PFSK-1 (cell line): Measurements from ENCODE around the gene LMBRD1.

Experiments used
- FOXP2 ChIP-seq: optimal IDR thresholded peaks from 2 replicates; pipeline ENCODE3; 2011; ENCODE audit warnings: borderline replicate concordance, control low read depth, inconsistent platforms; ENCODE audit not compliant: insufficient read depth; ENCODE audit errors: extremely low read length, extremely low read depth
- POLR2AphosphoS5 ChIP-seq: IDR thresholded peaks from 2 replicates; pipeline ENCODE4 v1.6.1; 2012; ENCODE audit warnings: low read depth, mild to moderate bottlenecking, control low read depth, low read length, moderate library complexity
- SIN3A ChIP-seq: IDR thresholded peaks from 2 replicates; pipeline ENCODE4 v1.6.1; 2012; ENCODE audit warnings: mild to moderate bottlenecking, low read length, moderate library complexity, borderline replicate concordance; ENCODE audit not compliant: insufficient read depth
- TAF1 ChIP-seq: IDR thresholded peaks from 2 replicates; pipeline ENCODE4 v1.6.1; 2012; ENCODE audit warnings: low read length, control low read depth, borderline replicate concordance; ENCODE audit not compliant: insufficient read depth
- TF ChIP-seq, protein P1 (sequence below), 2 experiments: IDR thresholded peaks; 2 replicates each; pipeline versions ENCODE4 v1.6.1 to v1.8.0; 2011 to 2012; ENCODE audit warnings: low read depth in 2 of 2, low read length in 2 of 2, control low read depth in 1 of 2, inconsistent platforms in 1 of 2, mild to moderate bottlenecking in 1 of 2, moderate library complexity in 1 of 2; ENCODE audit not compliant: insufficient read depth in 1 of 2

LMBRD1 gene

DNA sequence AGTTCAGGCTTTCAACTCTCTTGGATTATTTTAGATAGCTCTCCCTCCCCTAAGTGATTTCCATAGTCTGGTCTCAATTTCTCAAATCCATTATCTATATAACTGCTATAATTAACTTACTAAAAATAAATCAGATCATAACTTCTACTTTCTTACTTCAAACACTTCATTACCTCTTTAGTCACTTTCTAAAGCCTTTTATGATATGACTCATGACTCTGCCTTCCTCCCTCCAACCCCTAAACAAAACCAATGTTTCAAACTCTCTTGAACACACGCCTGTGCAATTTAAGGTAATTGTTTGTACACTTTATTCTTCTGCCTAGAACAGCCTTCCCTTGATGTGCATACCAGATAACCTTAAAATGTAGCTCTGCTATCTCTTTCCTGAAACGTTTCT is 100.5 kb downstream of the LMBRD1 start:
- TF ChIP-seq, protein P1, sequence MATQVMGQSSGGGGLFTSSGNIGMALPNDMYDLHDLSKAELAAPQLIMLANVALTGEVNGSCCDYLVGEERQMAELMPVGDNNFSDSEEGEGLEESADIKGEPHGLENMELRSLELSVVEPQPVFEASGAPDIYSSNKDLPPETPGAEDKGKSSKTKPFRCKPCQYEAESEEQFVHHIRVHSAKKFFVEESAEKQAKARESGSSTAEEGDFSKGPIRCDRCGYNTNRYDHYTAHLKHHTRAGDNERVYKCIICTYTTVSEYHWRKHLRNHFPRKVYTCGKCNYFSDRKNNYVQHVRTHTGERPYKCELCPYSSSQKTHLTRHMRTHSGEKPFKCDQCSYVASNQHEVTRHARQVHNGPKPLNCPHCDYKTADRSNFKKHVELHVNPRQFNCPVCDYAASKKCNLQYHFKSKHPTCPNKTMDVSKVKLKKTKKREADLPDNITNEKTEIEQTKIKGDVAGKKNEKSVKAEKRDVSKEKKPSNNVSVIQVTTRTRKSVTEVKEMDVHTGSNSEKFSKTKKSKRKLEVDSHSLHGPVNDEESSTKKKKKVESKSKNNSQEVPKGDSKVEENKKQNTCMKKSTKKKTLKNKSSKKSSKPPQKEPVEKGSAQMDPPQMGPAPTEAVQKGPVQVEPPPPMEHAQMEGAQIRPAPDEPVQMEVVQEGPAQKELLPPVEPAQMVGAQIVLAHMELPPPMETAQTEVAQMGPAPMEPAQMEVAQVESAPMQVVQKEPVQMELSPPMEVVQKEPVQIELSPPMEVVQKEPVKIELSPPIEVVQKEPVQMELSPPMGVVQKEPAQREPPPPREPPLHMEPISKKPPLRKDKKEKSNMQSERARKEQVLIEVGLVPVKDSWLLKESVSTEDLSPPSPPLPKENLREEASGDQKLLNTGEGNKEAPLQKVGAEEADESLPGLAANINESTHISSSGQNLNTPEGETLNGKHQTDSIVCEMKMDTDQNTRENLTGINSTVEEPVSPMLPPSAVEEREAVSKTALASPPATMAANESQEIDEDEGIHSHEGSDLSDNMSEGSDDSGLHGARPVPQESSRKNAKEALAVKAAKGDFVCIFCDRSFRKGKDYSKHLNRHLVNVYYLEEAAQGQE (IDR thresholded peaks at IDR 0.05; ENCODE audit: insufficient read depth in 1 of 2, low read depth in 2 of 2, low read length in 2 of 2), result no peak
- no peak for TF ChIP-seq TAF1
- no peak for TF ChIP-seq POLR2AphosphoS5
- TF ChIP-seq SIN3A, result no peak
- TF ChIP-seq FOXP2, result no peak

- TF ChIP-seq FOXP2 (no peak), SIN3A (no peak), POLR2AphosphoS5 (no peak)
- TF ChIP-seq, protein P1 (IDR thresholded peaks at IDR 0.05; ENCODE audit: insufficient read depth in 1 of 2, low read depth in 2 of 2, low read length in 2 of 2), result no peak
Observed at GRCh38 chr6:69693762-69694161, 103.0 kb downstream of the LMBRD1 start.

DNA sequence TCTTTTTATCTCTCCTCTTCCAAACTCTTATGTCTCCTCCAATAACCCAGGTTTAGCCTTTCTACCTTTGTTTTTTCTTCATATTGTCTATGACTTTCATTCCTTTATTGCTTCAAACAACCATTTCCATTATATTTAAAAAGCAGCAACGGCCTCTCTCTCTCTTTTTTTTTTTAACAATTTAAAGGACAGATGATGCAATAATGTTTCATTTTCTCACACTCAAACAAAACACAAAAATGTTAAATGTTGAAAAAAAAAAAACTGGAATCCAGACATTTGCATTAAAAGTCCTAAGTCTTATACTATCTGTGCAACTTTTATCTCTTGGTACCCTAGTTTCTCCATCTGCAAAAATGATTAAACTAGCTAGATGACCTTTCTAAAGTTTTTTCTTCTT is 105.8 kb downstream of the LMBRD1 start:
- TF ChIP-seq POLR2AphosphoS5, result no peak
- TF ChIP-seq, protein P1 (IDR thresholded peaks at IDR 0.05; ENCODE audit: insufficient read depth in 1 of 2, low read depth in 2 of 2, low read length in 2 of 2), result no peak
- TF ChIP-seq FOXP2, result no peak

GRCh38 chr6:69680302-69680701 is 116.5 kb downstream of the LMBRD1 start:
- TF ChIP-seq FOXP2 (no peak), POLR2AphosphoS5 (no peak), SIN3A (no peak), TAF1 (no peak)
- TF ChIP-seq, protein P1 (IDR thresholded peaks at IDR 0.05; ENCODE audit: insufficient read depth in 1 of 2, low read depth in 2 of 2, low read length in 2 of 2), result no peak

DNA sequence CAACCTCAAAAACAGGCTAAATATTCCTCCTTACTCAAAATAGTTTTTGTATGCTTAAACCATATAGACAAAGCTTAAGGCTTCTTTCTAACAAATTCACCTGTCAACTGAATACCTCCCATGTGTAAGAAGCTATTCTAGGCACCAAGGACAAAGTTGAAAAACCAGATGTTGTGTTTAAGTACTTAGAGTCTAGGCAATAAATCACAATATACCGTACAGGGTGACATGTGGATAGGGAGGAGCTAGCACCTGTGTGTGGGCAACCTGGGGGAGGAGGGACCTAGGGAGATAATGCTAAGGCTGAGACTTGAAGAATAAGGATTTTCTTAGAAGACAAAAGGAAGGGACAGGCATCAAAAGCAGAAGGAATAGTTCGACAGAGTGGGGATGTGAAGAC is 123.5 kb downstream of the LMBRD1 start:
- TF ChIP-seq, protein P1 (IDR thresholded peaks at IDR 0.05; ENCODE audit: insufficient read depth in 1 of 2, low read depth in 2 of 2, low read length in 2 of 2), result no peak
- TF ChIP-seq POLR2AphosphoS5 (no peak), FOXP2 (no peak), TAF1 (no peak), SIN3A (no peak)
